ENCODE data around the gene TBX2. TPM values are rescaled to one million over a fixed set of nuclear protein-coding genes. Genes with fewer than 3 reads are reported as not detected.

The TBX2 gene
- total and polyA plus RNA-seq, 2 of the 13 experiments (the other 11 are each of a cell fraction or from before 2014, with no cell fraction given): 2.8 to 15.3 TPM

- FAIRE-seq (peak; percentile 28), ATAC-seq (no peak)
- in situ Hi-C loops (cut with HindIII; ENCODE audit: extremely low pct_ligation_motif_present, low pct_unique_long_range_greater_than_20kb): loop anchor here (10.0 kb wide), 1 partner anchor 126 kb away; no protein-coding TSS in a partner anchor
- TF ChIP-seq NFIB (CRISPR knock-in tag; IDR thresholded peaks at IDR 0.05; ENCODE audit: borderline replicate concordance) (no peak), JUN (CRISPR knock-in tag; IDR thresholded peaks at IDR 0.05) (no peak), ZBTB25 (CRISPR knock-in tag; IDR thresholded peaks at IDR 0.05) (no peak), HNRNPL (IDR thresholded peaks at IDR 0.05; ENCODE audit: low read depth, low read length) (no peak), ZFAT (CRISPR knock-in tag; conservative IDR thresholded peaks at IDR 0.05) (no peak), TEAD3 (CRISPR knock-in tag; optimal IDR thresholded peaks at IDR 0.05; ENCODE audit: borderline replicate concordance) (no peak), ZNF143 (CRISPR knock-in tag; IDR thresholded peaks at IDR 0.05) (no peak), FOXA3 (CRISPR knock-in tag; IDR thresholded peaks at IDR 0.05) (0 out of 2 replicates have a peak, but pooled peaks have one; percentile 9), NFYB (CRISPR knock-in tag; IDR thresholded peaks at IDR 0.05) (no peak), ZNF460 (CRISPR knock-in tag; IDR thresholded peaks at IDR 0.05; ENCODE audit: borderline replicate concordance) (no peak), ARID5B (CRISPR knock-in tag; IDR thresholded peaks at IDR 0.05) (peak; percentile 76), ZNF737 (CRISPR knock-in tag; IDR thresholded peaks at IDR 0.05; ENCODE audit: borderline replicate concordance) (no peak), CCAR2 (optimal IDR thresholded peaks at IDR 0.05; ENCODE audit: low read depth, low read length) (no peak), HMG20A (CRISPR knock-in tag; IDR thresholded peaks at IDR 0.05; ENCODE audit: borderline replicate concordance) (peak; percentile 34; the same call in 1 of the 2 replicates), ZNF614 (CRISPR knock-in tag; IDR thresholded peaks at IDR 0.05; ENCODE audit: borderline replicate concordance) (0 out of 2 replicates have a peak, but pooled peaks have one; percentile 36), TAF15 (IDR thresholded peaks at IDR 0.05; ENCODE audit: low read depth, low read length, poor library complexity, severe bottlenecking) (no peak), RFX3 (CRISPR knock-in tag; IDR thresholded peaks at IDR 0.05) (no peak), GATAD2A (CRISPR knock-in tag; IDR thresholded peaks at IDR 0.05) (peak; percentile 54), NRL (CRISPR knock-in tag; IDR thresholded peaks at IDR 0.05; ENCODE audit: borderline replicate concordance) (no peak), ZEB1 (IDR thresholded peaks at IDR 0.05; ENCODE audit: insufficient replicate concordance, low read depth) (no peak), CBX2 (IDR thresholded peaks at IDR 0.05; ENCODE audit: low read depth, low read length) (no peak), CBX2 (CRISPR knock-in tag; IDR thresholded peaks at IDR 0.05; ENCODE audit: low read depth) (no peak), ATF5 (CRISPR knock-in tag; IDR thresholded peaks at IDR 0.05; ENCODE audit: low read depth) (no peak)
Observed at GRCh38 chr17:61429274-61429673, 29.6 kb downstream of the TBX2 start.

More at GRCh38 chr17:61429274-61429673, 29.6 kb downstream of the TBX2 start:
- no peak overlapping the region for H2AFZ ChIP-seq (ENCODE audit: low read length)
- H3K4me3 ChIP-seq (replicated peaks in 1 of 3; ENCODE audit: insufficient read depth in 1 of 3, low read depth in 2 of 3, low read length in 3 of 3): no peak overlapping the region
- intact Hi-C loops (cut with micrococcal nuclease; ENCODE audit: unreplicated experiment): no loop called here
- no peaks in the 10 kb centered on the region for H3K27me3 ChIP-seq (ENCODE audit: control insufficient read depth in 1 of 2, insufficient read depth in 2 of 2, low read length in 2 of 2)
- 0% methylated on average over 1 of the region's 1 CpG for WGBS (ENCODE audit: low lambda C conversion rate)
- H3K4me2 ChIP-seq (ENCODE audit: low read depth, low read length): no peak overlapping the region
- CTCF ChIA-PET (ENCODE audit: low intra/inter-chr PET ratio, low total read pairs): no interaction called here
- H4K20me1 ChIP-seq (ENCODE audit: insufficient read depth, low read length): no peaks in the 10 kb centered on the region
- peak overlapping the region; percentile 31 for H3K27ac ChIP-seq (ENCODE audit: extremely low read length, insufficient read depth, low read length)
- DNase-seq (ENCODE audit: low spot score): peak; percentile 77
- BruUV-seq (replicated peaks): no TSS peak
- H3K4me1 ChIP-seq (ENCODE audit: insufficient read depth, low read length): peaks cover 53% of the 10 kb centered on the region
- no peaks in the 10 kb centered on the region for H3K36me3 ChIP-seq (replicated peaks in 1 of 2; ENCODE audit: control insufficient read depth in 1 of 2, insufficient read depth in 2 of 2, low read length in 2 of 2)
- POLR2A ChIA-PET: no interaction called here
- no peak overlapping the region for H3K9ac ChIP-seq (ENCODE audit: insufficient read depth, low read depth, low read length)
- no peaks in the 10 kb centered on the region for H3K9me3 ChIP-seq (ENCODE audit: low read length)
- H3K79me2 ChIP-seq (ENCODE audit: insufficient read depth, low read length): no peaks in the 10 kb centered on the region
